ENCODE measurements around the gene CLIP1.
A peak's percentile ranks its signal among the peaks of the same experiment; 100 is the strongest.

The CLIP1 gene

GRCh38 chr12:122244565-122245371 is 177.7 kb downstream of the CLIP1 start:
- no peak for DNase-seq

- DNase-seq: no peak
Measured at GRCh38 chr12:122243965-122244364, 178.5 kb downstream of the CLIP1 start.

DNA sequence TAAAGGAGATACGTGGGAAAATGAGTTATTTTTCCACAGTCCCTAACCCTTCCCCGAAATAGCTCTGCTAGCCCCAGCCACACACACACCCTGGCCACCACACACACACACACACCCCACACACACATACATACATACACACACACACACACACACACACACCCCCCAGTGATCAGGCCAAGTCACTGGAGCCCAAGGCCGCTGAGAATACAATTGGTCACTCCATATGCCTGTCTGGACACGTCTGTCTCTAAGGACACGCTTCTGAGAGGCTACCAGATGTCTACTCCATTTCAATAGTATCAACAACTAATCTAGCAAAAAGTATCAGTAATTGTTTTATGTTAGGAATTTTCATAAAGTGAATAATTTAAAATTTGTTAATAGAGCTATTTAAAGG is 183.6 kb downstream of the CLIP1 start:
- no peak for DNase-seq

GRCh38 chr12:122235741-122236140 is 186.7 kb downstream of the CLIP1 start:
- DNase-seq: no peak

GRCh38 chr12:122232691-122233090 is 189.8 kb downstream of the CLIP1 start:
- no peak for DNase-seq

DNA sequence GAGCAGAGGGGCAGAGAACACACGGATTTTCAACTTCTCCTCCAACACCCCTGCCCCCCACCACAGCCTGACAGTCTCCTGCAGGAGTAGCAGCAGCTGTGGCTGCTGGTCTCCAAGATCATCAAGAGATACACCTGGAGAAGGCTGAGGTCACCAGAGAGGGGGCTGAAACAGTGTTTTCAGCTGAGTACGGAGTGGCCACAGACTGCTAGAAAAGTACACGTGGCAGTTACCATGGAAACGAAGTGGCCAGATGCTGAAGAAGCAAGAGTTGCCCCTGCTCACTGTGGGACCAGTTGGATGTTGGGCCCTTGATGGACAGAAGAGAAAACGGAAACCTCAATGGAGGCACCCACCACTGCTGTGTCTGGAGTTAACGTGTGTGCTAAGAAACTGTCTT is 191.7 kb downstream of the CLIP1 start:
- no peak for DNase-seq

- DNase-seq: no peak
Measured at GRCh38 chr12:122228092-122228491, 194.4 kb downstream of the CLIP1 start.

DNA sequence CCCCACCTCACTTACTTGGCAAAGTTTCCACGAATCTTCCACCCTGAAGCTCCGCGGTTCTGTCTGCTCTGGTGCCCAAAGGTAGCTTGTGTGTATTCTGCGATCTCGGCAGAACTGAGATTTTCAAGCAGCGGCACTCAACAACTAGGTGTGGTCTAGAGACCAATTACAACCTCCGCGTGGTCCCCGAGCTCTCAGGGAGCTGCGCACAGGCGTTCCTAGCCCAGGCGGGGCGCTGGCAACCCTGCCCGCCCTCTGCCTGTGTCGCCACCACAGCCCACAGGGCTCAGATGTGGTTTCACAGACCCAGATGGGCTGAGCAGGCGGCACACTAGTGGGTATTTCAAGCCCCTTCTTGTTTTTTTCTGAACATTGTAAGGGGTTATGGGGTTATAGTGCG is 195.1 kb downstream of the CLIP1 start:
- no peak for DNase-seq

DNA sequence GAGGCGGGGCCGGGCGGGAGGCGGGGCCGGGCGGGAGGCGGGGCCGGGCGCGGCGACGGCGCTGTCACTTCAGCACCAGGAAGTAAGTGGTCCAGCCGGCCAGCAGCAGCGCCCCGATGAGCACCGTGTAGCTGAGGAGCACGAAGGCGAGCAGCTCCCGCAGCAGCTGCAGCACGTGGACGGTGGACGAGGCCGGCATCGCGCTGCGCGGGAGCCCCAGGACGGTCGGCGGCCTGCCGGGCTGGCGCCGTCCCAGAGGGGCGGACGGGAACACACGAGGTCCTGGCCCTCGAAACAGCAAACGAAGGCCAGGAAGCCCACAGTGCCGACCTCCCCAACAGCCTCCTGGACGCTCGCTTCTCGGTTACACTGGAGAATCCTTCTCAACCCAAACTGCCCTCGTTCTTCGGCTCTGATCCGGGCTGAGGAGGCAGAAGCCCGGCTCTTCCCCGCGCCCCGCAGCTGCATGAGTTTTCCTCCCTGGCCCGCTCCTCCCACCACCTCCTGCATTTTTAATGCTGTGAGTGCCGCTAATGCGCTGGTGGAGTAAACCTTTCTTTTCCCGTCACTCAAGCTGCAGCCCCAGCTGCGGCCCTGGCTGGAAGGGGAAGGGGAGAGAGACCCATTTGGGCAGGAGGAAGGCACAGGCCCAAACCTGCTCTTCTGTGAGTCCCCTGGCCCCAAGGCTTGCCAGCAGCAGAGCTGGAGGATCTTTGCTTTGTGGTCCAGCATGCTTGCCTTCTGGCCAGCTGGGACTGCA is 195.9 kb downstream of the CLIP1 start:
- no peak for DNase-seq

- DNase-seq: peak; percentile 98
Measured at GRCh38 chr12:122225683-122226365, 196.6 kb downstream of the CLIP1 start, which contains the start of gene DIABLO. DIABLO (minus strand) TSS chr12:122226052; CDS start chr12:122226014, 38 bp downstream.

All from NCI-H226 (cell line).